ENCODE data around the gene CEBPB. TPM values are rescaled to one million over a fixed set of nuclear protein-coding genes. Genes with fewer than 3 reads are reported as not detected.

Gene CEBPB
- total RNA-seq, 1 experiment from 2014 or later = 22.6 TPM

- no peak overlapping the region for H2AK5ac ChIP-seq (ENCODE audit: insufficient read length, low read length)
- H3K36me3 Mint-ChIP-seq (ENCODE audit: insufficient read depth in 1 of 3, low read depth in 3 of 3) = no peaks in the 10 kb centered on the region
- H3K27me3 Mint-ChIP-seq (ENCODE audit: low read depth) = no peaks in the 10 kb centered on the region; the same call in 1 of the 2 replicates
- no peak overlapping the region for H3K27ac ChIP-seq (ENCODE audit: insufficient read length, low read depth, low read length)
- no peak overlapping the region for H3K4me2 ChIP-seq (ENCODE audit: insufficient read depth, insufficient read length, low read length)
- no peaks in the 10 kb centered on the region for H4K20me1 ChIP-seq (ENCODE audit: control insufficient read depth, insufficient read depth, insufficient read length)
- H3K18ac ChIP-seq (ENCODE audit: insufficient read length, low read depth, low read length) = no peak overlapping the region
- H3K56ac ChIP-seq (ENCODE audit: insufficient read length, low read depth, low read length) = no peak overlapping the region
- H3K27me3 ChIP-seq (ENCODE audit: insufficient read depth, low read length) = no peaks in the 10 kb centered on the region
- no peak overlapping the region for H2BK20ac ChIP-seq (ENCODE audit: low read depth, low read length, poor library complexity, severe bottlenecking)
- H4K5ac ChIP-seq (ENCODE audit: insufficient read length, low read depth, low read length) = no peak overlapping the region
- no peak overlapping the region for H3K4ac ChIP-seq (ENCODE audit: low read depth, low read length)
- peaks cover 4% of the 10 kb centered on the region for H3K23me2 ChIP-seq (ENCODE audit: insufficient read length, low read depth, low read length, poor library complexity, severe bottlenecking)
- H4K8ac ChIP-seq (replicated peaks; ENCODE audit: insufficient read length, low read depth, low read length) = no peak overlapping the region
- no peak overlapping the region for H3K23ac ChIP-seq (ENCODE audit: insufficient read length, low read depth, low read length)
- no peak overlapping the region for H3T11ph ChIP-seq (ENCODE audit: low read length)
- H3K4me3 Mint-ChIP-seq = no peak overlapping the region
- no peaks in the 10 kb centered on the region for H3K79me1 ChIP-seq (ENCODE audit: insufficient read depth, low read depth, low read length, poor library complexity, severe bottlenecking)
- TF ChIP-seq CTCF (conservative IDR thresholded peaks at IDR 0.05) = no peak
- H3K9me3 Mint-ChIP-seq = no peaks in the 10 kb centered on the region; a peak in 1 of 5 replicates
- peaks cover 18 to 25% of the 10 kb centered on the region in 2 experiments for H3K4me1 Mint-ChIP-seq
- WGBS (ENCODE audit: extremely low coverage, insufficient read length, low lambda C conversion rate) = no CpG with 5 or more reads among the region's 9 CpGs
- no peak overlapping the region for H3K14ac ChIP-seq (ENCODE audit: insufficient read depth, low read length)
- H4K91ac ChIP-seq (ENCODE audit: insufficient read length, low read depth, low read length) = no peak overlapping the region
- H2BK15ac ChIP-seq (ENCODE audit: low read depth, low read length) = 0 out of 2 replicates have a peak overlapping the region, but pooled peaks have one; percentile 92
- H3K9me3 ChIP-seq (ENCODE audit: control insufficient read depth, low read depth, low read length) = no peaks in the 10 kb centered on the region
- H2BK12ac ChIP-seq (ENCODE audit: insufficient read length, low read depth, low read length) = peak overlapping the region; percentile 74
- H3K79me2 ChIP-seq (ENCODE audit: insufficient read depth, low read length) = no peaks in the 10 kb centered on the region
- no peak overlapping the region for H3K9ac ChIP-seq (ENCODE audit: extremely low read depth, insufficient read length, low read length)
- peak overlapping the region in 2 of 3 experiments; percentile 38 to 86; a peak in 3 of 7 replicates for H3K27ac Mint-ChIP-seq
- H2BK5ac ChIP-seq (ENCODE audit: insufficient read length, low read length) = no peak overlapping the region
- H2AFZ ChIP-seq (ENCODE audit: low read length) = no peak overlapping the region
- DNase-seq = no peak
- H2BK120ac ChIP-seq (ENCODE audit: low read depth, low read length, poor library complexity, severe bottlenecking) = no peak overlapping the region
- peaks cover 3% of the 10 kb centered on the region; the same call in 1 of the 2 replicates for H3K4me1 ChIP-seq (ENCODE audit: insufficient read depth, low read length)
Observed at GRCh38 chr20:50163570-50164317, 26.9 kb upstream of the CEBPB start.
